GM12875 (cell line): ENCODE results near the gene LRP3.
A peak's percentile ranks its signal among the peaks of the same experiment; 100 is the strongest.

ENCODE experiments used
- H3K4me3 ChIP-seq: one replicate; pipeline ENCODE4 v1.5.1; 2011; ENCODE audit warnings: low read depth, low read length, control low read depth
- TF ChIP-seq, protein P1 (sequence below): IDR thresholded peaks from 2 replicates; pipeline ENCODE4 v1.5.1; 2011; ENCODE audit warnings: low read depth, mild to moderate bottlenecking, control low read depth, inconsistent platforms, low read length, moderate library complexity, borderline replicate concordance; ENCODE audit not compliant: insufficient read depth

Gene LRP3

GRCh38 chr19:33167438-33167837 lies 26.7 kb upstream of the LRP3 start:
- TF ChIP-seq, protein P1, sequence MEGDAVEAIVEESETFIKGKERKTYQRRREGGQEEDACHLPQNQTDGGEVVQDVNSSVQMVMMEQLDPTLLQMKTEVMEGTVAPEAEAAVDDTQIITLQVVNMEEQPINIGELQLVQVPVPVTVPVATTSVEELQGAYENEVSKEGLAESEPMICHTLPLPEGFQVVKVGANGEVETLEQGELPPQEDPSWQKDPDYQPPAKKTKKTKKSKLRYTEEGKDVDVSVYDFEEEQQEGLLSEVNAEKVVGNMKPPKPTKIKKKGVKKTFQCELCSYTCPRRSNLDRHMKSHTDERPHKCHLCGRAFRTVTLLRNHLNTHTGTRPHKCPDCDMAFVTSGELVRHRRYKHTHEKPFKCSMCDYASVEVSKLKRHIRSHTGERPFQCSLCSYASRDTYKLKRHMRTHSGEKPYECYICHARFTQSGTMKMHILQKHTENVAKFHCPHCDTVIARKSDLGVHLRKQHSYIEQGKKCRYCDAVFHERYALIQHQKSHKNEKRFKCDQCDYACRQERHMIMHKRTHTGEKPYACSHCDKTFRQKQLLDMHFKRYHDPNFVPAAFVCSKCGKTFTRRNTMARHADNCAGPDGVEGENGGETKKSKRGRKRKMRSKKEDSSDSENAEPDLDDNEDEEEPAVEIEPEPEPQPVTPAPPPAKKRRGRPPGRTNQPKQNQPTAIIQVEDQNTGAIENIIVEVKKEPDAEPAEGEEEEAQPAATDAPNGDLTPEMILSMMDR: no peak
- no peak overlapping the region for H3K4me3 ChIP-seq

- TF ChIP-seq, protein P1: no peak
- H3K4me3 ChIP-seq: no peak overlapping the region
Measured at GRCh38 chr19:33168528-33168927, 25.6 kb upstream of the LRP3 start.

DNA sequence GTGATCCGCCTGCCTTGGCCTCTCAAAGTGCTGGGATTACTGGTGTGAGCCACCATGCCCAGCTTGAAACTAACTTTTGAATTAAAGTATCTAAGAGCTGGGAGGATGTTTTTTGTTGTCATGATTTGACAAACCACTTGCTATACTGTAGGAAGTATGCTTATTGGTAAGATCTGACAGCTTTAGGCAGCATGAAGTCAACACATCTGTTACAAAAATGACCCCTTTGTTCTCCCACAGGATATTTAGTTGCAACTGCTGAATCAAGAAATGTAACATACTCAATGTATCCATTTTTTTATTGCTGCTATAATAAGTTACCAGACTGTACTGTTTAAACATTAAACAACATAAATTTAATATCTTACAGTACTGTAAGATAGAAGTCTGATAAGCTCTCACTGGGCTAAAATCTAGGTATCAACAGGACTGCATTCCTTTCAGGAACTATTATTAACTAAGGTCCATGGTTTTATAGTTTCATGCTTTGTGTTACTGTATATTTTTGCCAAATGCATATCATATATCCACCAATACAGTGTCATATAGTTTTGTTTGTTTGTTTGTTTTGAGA lies 22.8 kb upstream of the LRP3 start:
- no peak overlapping the region for H3K4me3 ChIP-seq
- TF ChIP-seq, protein P1: no peak

DNA sequence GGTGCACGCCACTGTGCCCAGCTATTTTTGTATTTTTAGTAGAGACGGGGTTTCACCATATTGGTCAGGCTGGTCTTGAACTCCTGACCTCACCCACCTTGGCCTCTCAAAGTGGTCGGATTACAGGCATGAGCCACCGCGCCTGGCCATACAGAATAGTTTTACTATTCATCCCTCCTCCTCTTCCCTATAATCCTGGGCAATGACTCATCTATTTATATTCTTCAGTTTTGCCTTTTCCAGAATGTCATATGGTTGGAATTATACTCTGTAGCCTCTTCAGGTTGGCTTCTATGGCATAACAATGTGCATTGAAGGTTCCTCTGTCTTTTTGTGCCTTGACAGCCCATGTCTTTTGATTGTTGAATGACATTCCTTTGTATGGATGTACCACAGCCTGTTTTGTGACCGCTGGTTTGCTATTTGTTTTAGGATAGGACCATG lies 22.2 kb upstream of the LRP3 start:
- TF ChIP-seq, protein P1: no peak
- no peak overlapping the region for H3K4me3 ChIP-seq

- TF ChIP-seq, protein P1: no peak
- no peak overlapping the region for H3K4me3 ChIP-seq
Measured at GRCh38 chr19:33174186-33174585, 19.9 kb upstream of the LRP3 start.

- TF ChIP-seq, protein P1: no peak
Measured at GRCh38 chr19:33175156-33175782, 18.9 kb upstream of the LRP3 start.

DNA sequence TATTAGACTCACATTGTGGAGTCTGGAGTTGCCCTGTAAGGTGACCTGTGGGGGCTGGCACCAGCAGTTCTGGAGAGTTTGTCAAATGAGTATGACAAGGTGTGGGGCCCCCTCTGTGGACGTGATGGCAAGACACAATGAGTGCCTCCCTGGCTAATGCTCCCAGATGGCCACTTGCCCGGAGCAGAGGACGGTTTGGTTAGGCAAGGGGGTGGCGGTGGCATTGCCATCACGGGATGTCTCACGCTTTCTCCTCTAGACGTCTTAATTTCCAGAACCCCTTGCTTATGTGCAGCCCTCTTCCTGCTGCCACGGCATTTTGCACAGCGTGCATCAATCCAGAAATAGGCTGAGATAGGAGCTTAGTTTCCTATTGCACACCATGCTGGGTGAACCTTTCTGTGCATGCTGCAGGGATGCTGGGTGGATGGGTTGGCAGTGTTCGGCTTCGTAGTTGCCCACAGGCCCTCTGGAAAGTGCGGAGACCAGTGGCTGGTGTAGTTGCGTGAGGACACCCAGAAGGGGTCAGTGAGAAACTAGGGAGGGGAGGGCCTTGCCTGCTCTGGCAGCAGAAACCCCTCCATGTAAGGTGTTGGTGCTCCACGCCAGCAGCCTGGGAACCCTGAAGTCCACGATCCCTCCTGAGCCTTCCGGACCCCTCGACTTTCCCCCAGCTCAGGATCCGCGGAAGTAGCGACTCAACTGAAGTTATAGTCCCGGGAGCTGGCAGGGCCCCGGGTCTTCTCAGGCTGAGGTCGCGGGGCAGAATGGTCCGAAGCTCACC lies 18.1 kb upstream of the LRP3 start:
- TF ChIP-seq, protein P1: no peak
- peak overlapping the region; percentile 79 for H3K4me3 ChIP-seq

More at GRCh38 chr19:33175156-33175782, 18.9 kb upstream of the LRP3 start:
- no peak overlapping the region for H3K4me3 ChIP-seq
